SK-N-SH treated with all-trans-retinoic acid at 6 μM for 48 hours (cell line): ENCODE measurements around the gene KIAA1586.

Experiments used
- ATAC-seq: fragments of 200-7000 bp; cut with Tn5 transposase; 3 replicates; pipeline ENCODE4 v1.9.1; 2020; ENCODE audit warnings: mild to moderate bottlenecking, moderate library complexity
- BACH2 ChIP-seq: fragments of 250-450 bp; sonication (Bioruptor Pico); IDR thresholded peaks from 2 replicates; pipeline ENCODE4 v1.9.0; 2021; ENCODE audit warnings: mild to moderate bottlenecking, borderline replicate concordance
- CSDC2 ChIP-seq: fragments of 250-450 bp; sonication (Bioruptor Pico); IDR thresholded peaks from 2 replicates; pipeline ENCODE4 v1.5.0; 2020; ENCODE audit warnings: mild to moderate bottlenecking, moderate library complexity
- ESRRG ChIP-seq: fragments of 250-450 bp; sonication (Bioruptor Pico); IDR thresholded peaks from 2 replicates; pipeline ENCODE4 v1.6.1; 2021; ENCODE audit warnings: mild to moderate bottlenecking
- GLIS3 ChIP-seq: fragments of 250-450 bp; sonication (Bioruptor Pico); IDR thresholded peaks from 2 replicates; pipeline ENCODE4 v1.5.0; 2020; ENCODE audit warnings: mild to moderate bottlenecking, moderate library complexity
- OSR1 ChIP-seq: fragments of 250-450 bp; sonication (Bioruptor Pico); IDR thresholded peaks from 2 replicates; pipeline ENCODE4 v1.8.0; 2022; ENCODE audit warnings: moderate library complexity, mild to moderate bottlenecking, inconsistent platforms
- PPARA ChIP-seq: fragments of 250-450 bp; sonication (Bioruptor Pico); IDR thresholded peaks from 2 replicates; pipeline ENCODE4 v1.5.0; 2020; ENCODE audit warnings: mild to moderate bottlenecking, borderline replicate concordance
- RARB ChIP-seq: fragments of 250-450 bp; sonication (Bioruptor Pico); IDR thresholded peaks from 2 replicates; pipeline ENCODE4 v1.8.0; 2021; ENCODE audit warnings: mild to moderate bottlenecking, moderate library complexity
- TCF4 ChIP-seq: fragments of 250-450 bp; sonication (Bioruptor Pico); IDR thresholded peaks from 2 replicates; pipeline ENCODE4 v1.8.0; 2021; ENCODE audit warnings: mild to moderate bottlenecking, moderate library complexity, borderline replicate concordance
- TOX ChIP-seq: fragments of 250-450 bp; sonication (Bioruptor Pico); IDR thresholded peaks from 2 replicates; pipeline ENCODE4 v1.8.0; 2021; ENCODE audit warnings: mild to moderate bottlenecking, moderate library complexity, borderline replicate concordance
- ZC3H10 ChIP-seq: fragments of 250-450 bp; sonication (Bioruptor Pico); IDR thresholded peaks from 2 replicates; pipeline ENCODE4 v1.5.1; 2021; ENCODE audit warnings: mild to moderate bottlenecking, moderate library complexity
- ZFP3 ChIP-seq: fragments of 250-450 bp; sonication (Bioruptor Pico); IDR thresholded peaks from 2 replicates; pipeline ENCODE4 v1.5.0; 2020; ENCODE audit warnings: mild to moderate bottlenecking, moderate library complexity
- ZFP30 ChIP-seq: fragments of 450-650 bp; formaldehyde crosslinking; IDR thresholded peaks from 2 replicates; pipeline ENCODE4 v1.5.0; 2022; ENCODE audit warnings: mild to moderate bottlenecking, moderate library complexity
- ZNF565 ChIP-seq: fragments of 450-650 bp; formaldehyde crosslinking; conservative IDR thresholded peaks from 2 replicates; pipeline ENCODE4 v1.5.0; 2020; ENCODE audit warnings: low read depth, mild to moderate bottlenecking, moderate library complexity
- ZNF70 ChIP-seq: fragments of 450-650 bp; formaldehyde crosslinking; IDR thresholded peaks from 2 replicates; pipeline ENCODE4 v1.5.0; 2020; ENCODE audit warnings: mild to moderate bottlenecking, moderate library complexity
- ZNF8 ChIP-seq: fragments of 450-650 bp; formaldehyde crosslinking; IDR thresholded peaks from 2 replicates; pipeline ENCODE4 v1.5.0; 2020; ENCODE audit warnings: mild to moderate bottlenecking, moderate library complexity
- TF ChIP-seq, protein P1 (sequence below): fragments of 250-450 bp; sonication (Bioruptor Pico); IDR thresholded peaks from 2 replicates; pipeline ENCODE4 v1.5.1; 2020; ENCODE audit warnings: low read depth, mild to moderate bottlenecking, moderate library complexity
- TF ChIP-seq, protein P2 (sequence below): fragments of 250-450 bp; sonication (Bioruptor Pico); IDR thresholded peaks from 2 replicates; pipeline ENCODE4 v1.5.0; 2020; ENCODE audit warnings: mild to moderate bottlenecking, moderate library complexity
- TF ChIP-seq, protein P3 (sequence below): fragments of 250-450 bp; sonication (Bioruptor Pico); IDR thresholded peaks from 2 replicates; pipeline ENCODE4 v1.5.1; 2021; ENCODE audit warnings: mild to moderate bottlenecking, moderate library complexity
- TF ChIP-seq, protein P4 (sequence below): fragments of 250-450 bp; sonication (Bioruptor Pico); IDR thresholded peaks from 2 replicates; pipeline ENCODE4 v1.8.0; 2020; ENCODE audit warnings: mild to moderate bottlenecking, moderate library complexity, borderline replicate concordance

The KIAA1586 gene

DNA sequence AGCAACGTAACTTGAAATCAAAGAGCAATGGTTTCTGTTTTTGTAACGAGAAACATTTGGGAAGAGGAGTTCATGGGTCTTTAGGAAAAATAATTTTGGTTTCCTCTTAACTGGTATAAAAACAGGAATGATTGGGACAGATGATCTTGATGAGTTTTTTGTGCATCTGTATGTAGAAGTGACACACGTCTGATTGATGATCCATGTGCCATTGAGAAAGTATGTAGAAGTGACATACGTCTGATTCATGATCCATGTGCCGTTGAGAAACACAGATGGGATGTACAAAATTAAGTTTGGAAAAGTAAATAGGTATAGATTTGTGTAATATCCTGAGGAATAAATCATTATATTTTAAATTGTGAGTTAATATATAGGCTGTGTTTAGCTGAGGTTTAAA, 2.1 kb downstream of the KIAA1586 start:
- TF ChIP-seq, protein P1, sequence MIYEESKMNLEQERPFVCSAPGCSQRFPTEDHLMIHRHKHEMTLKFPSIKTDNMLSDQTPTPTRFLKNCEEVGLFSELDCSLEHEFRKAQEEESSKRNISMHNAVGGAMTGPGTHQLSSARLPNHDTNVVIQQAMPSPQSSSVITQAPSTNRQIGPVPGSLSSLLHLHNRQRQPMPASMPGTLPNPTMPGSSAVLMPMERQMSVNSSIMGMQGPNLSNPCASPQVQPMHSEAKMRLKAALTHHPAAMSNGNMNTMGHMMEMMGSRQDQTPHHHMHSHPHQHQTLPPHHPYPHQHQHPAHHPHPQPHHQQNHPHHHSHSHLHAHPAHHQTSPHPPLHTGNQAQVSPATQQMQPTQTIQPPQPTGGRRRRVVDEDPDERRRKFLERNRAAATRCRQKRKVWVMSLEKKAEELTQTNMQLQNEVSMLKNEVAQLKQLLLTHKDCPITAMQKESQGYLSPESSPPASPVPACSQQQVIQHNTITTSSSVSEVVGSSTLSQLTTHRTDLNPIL (CRISPR knock-in tag), result no peak
- no peak for TF ChIP-seq ZNF565 (CRISPR knock-in tag)
- no peak for TF ChIP-seq TCF4 (CRISPR knock-in tag)
- no peak for TF ChIP-seq GLIS3 (CRISPR knock-in tag)
- ATAC-seq, result no peak

DNA sequence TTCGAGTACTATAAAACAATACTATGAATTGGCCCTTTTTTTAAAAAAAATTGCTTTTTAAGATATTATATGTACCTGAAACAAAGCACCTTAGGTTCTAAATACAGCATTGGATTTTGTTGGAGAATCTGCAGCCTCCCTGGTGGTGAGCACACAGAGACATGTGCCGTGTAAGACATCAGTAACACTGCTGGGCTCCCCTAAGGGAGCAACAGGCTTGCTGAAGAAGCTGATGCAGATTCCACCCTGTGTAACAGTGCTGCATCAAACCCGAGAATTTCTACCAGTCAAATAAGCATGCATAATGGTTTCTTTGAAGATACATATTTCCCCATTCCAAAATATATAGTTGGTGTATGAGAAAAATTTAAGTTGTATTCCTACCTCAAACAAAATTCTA, 17.4 kb downstream of the KIAA1586 start:
- no peak for ATAC-seq
- TF ChIP-seq OSR1 (no peak), PPARA (CRISPR knock-in tag) (no peak), ESRRG (CRISPR knock-in tag) (no peak), TCF4 (CRISPR knock-in tag) (no peak), ZFP30 (no peak), BACH2 (CRISPR knock-in tag) (no peak), CSDC2 (CRISPR knock-in tag) (no peak)
- TF ChIP-seq, protein P2, sequence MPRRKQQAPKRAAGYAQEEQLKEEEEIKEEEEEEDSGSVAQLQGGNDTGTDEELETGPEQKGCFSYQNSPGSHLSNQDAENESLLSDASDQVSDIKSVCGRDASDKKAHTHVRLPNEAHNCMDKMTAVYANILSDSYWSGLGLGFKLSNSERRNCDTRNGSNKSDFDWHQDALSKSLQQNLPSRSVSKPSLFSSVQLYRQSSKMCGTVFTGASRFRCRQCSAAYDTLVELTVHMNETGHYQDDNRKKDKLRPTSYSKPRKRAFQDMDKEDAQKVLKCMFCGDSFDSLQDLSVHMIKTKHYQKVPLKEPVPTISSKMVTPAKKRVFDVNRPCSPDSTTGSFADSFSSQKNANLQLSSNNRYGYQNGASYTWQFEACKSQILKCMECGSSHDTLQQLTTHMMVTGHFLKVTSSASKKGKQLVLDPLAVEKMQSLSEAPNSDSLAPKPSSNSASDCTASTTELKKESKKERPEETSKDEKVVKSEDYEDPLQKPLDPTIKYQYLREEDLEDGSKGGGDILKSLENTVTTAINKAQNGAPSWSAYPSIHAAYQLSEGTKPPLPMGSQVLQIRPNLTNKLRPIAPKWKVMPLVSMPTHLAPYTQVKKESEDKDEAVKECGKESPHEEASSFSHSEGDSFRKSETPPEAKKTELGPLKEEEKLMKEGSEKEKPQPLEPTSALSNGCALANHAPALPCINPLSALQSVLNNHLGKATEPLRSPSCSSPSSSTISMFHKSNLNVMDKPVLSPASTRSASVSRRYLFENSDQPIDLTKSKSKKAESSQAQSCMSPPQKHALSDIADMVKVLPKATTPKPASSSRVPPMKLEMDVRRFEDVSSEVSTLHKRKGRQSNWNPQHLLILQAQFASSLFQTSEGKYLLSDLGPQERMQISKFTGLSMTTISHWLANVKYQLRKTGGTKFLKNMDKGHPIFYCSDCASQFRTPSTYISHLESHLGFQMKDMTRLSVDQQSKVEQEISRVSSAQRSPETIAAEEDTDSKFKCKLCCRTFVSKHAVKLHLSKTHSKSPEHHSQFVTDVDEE (CRISPR knock-in tag), result no peak

DNA sequence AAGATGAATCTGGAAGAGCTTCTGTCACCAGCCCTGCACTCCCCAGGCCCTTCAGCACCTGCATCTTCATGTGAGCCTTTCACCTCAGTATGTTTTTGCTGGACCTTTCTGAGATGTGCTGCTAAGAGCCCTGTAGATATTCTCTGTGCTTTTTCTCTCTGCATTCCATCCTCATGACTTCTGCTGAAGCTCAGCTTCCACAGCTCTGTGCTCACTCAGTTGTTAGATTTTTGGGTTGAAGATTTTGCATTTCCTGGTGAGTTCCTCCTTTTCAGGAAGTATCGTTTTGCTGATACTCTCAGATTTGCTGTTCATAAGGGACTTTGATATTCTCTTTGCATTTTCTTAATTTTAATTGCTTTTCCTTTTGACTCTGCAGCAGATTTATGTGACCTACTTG, 18.3 kb downstream of the KIAA1586 start:
- peak; percentile 94 for ATAC-seq

DNA sequence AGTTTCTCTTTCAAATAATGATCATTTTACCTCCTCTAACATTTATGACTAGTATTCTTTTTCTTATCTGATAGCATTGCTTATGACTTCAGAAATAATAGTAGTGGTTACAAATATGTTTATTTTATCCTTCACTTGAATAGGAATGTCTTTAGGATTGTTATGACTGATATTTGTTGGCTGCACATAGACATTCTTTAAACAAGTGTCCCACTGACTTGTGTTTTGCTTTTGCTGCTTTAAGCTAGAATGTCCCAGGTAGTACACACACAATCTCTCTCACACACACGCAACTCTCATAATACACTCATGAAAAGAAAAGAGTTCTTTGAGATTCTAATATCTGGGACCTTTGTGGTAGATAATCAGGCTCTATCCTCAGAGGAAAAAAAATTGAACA, 21.6 kb downstream of the KIAA1586 start:
- no peak for ATAC-seq
- TF ChIP-seq ZNF8 (CRISPR knock-in tag), result no peak
- TF ChIP-seq, protein P2 (CRISPR knock-in tag), result no peak
- TF ChIP-seq ZFP30, result no peak
- TF ChIP-seq, protein P3, sequence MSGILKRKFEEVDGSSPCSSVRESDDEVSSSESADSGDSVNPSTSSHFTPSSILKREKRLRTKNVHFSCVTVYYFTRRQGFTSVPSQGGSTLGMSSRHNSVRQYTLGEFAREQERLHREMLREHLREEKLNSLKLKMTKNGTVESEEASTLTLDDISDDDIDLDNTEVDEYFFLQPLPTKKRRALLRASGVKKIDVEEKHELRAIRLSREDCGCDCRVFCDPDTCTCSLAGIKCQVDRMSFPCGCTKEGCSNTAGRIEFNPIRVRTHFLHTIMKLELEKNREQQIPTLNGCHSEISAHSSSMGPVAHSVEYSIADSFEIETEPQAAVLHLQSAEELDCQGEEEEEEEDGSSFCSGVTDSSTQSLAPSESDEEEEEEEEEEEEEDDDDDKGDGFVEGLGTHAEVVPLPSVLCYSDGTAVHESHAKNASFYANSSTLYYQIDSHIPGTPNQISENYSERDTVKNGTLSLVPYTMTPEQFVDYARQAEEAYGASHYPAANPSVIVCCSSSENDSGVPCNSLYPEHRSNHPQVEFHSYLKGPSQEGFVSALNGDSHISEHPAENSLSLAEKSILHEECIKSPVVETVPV (CRISPR knock-in tag), result no peak

More for the DNA sequence above, 18.3 kb downstream of the KIAA1586 start:
- no peak for TF ChIP-seq ZNF565 (CRISPR knock-in tag)
- TF ChIP-seq ZNF70 (CRISPR knock-in tag), result no peak
- TF ChIP-seq PPARA (CRISPR knock-in tag), result no peak

DNA sequence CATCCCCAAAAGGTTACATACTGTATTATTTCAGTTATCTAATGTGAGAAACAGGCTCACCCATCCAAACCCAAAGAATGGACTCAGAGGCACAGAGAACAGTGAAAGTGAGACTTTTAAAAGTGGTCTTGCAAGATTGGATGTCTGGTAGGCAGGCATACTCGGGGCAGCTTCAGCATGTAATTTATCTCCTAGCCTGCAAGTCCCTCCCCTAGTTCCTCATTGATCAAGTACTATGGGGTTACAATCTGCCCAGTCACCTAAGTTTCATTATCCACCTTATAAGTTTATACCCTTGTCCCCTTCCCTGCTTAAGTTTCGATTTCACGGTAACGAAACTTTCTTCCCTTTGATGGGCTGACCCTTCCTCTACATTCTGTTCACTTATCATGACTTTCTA, 22.7 kb downstream of the KIAA1586 start:
- TF ChIP-seq TOX (CRISPR knock-in tag), result no peak
- TF ChIP-seq CSDC2 (CRISPR knock-in tag), result no peak
- TF ChIP-seq OSR1, result no peak
- no peak for TF ChIP-seq ESRRG (CRISPR knock-in tag)
- TF ChIP-seq ZFP3, result no peak
- TF ChIP-seq, protein P1 (CRISPR knock-in tag), result no peak
- TF ChIP-seq, protein P4, sequence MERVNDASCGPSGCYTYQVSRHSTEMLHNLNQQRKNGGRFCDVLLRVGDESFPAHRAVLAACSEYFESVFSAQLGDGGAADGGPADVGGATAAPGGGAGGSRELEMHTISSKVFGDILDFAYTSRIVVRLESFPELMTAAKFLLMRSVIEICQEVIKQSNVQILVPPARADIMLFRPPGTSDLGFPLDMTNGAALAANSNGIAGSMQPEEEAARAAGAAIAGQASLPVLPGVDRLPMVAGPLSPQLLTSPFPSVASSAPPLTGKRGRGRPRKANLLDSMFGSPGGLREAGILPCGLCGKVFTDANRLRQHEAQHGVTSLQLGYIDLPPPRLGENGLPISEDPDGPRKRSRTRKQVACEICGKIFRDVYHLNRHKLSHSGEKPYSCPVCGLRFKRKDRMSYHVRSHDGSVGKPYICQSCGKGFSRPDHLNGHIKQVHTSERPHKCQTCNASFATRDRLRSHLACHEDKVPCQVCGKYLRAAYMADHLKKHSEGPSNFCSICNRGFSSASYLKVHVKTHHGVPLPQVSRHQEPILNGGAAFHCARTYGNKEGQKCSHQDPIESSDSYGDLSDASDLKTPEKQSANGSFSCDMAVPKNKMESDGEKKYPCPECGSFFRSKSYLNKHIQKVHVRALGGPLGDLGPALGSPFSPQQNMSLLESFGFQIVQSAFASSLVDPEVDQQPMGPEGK (CRISPR knock-in tag), result no peak
- TF ChIP-seq ZNF70 (CRISPR knock-in tag), result no peak
- TF ChIP-seq ZNF8 (CRISPR knock-in tag), result no peak
- TF ChIP-seq RARB, result no peak
- TF ChIP-seq ZC3H10, result no peak
- no peak for TF ChIP-seq TCF4 (CRISPR knock-in tag)
- ATAC-seq, result no peak
